ENCODE data around the gene DCUN1D2. TPM values are rescaled to one million over a fixed set of nuclear protein-coding genes. Genes with fewer than 3 reads are reported as not detected.
A peak's percentile ranks its signal among the peaks of the same experiment; 100 is the strongest.

DCUN1D2 gene
- polyA plus RNA-seq, 3 donors: 3.1 to 16.7 (median 6.1) TPM

- H3K27ac Mint-ChIP-seq: peak overlapping the region in 3 of 7 donors; percentile 57 to 68 (median 68)
- H2AFZ ChIP-seq (ENCODE audit: insufficient read depth, low read depth, low read length, poor library complexity, severe bottlenecking): no peak overlapping the region
- no peaks in the 10 kb centered on the region for H3K9me3 Mint-ChIP-seq
- H4K20me1 ChIP-seq (ENCODE audit: insufficient read depth, low read length): peaks cover 47% of the 10 kb centered on the region
- 95% methylated on average over 27 of the region's 36 CpGs for WGBS (ENCODE audit: insufficient coverage)
- peaks cover 14% of the 10 kb centered on the region for H3K4me1 Mint-ChIP-seq
- no peaks in the 10 kb centered on the region for H3K27me3 Mint-ChIP-seq (ENCODE audit: low read depth in 3 of 3)
- H3K4me1 ChIP-seq (ENCODE audit: control insufficient read depth in 1 of 2, insufficient read depth in 2 of 2, low read length in 2 of 2): peaks cover 5 to 7% of the 10 kb centered on the region in 2 donors
- no peak for TF ChIP-seq CTCF (IDR thresholded peaks at IDR 0.05)
- H3K4me3 Mint-ChIP-seq: no peak overlapping the region
- no peaks in the 10 kb centered on the region for H3K9me3 ChIP-seq (replicated peaks in 1 of 2; ENCODE audit: control insufficient read depth in 1 of 2, insufficient read depth in 1 of 2, low read length in 2 of 2)
- intact Hi-C loops (cut with micrococcal nuclease): no loop called here
- no peak overlapping the region for H3K4me2 ChIP-seq (replicated peaks; ENCODE audit: extremely low read depth, low read length, poor library complexity, severe bottlenecking)
- H3K36me3 ChIP-seq (replicated peaks in 1 of 2; ENCODE audit: control insufficient read depth in 1 of 2, insufficient read depth in 2 of 2, low read length in 2 of 2): peaks cover 18 to 32% of the 10 kb centered on the region in 2 donors
- H3K27me3 ChIP-seq (ENCODE audit: control insufficient read depth in 2 of 2, insufficient read depth in 2 of 2, low read length in 2 of 2): no peaks in the 10 kb centered on the region
- no peak overlapping the region for H3K27ac ChIP-seq (ENCODE audit: low read depth in 1 of 2, low read length in 2 of 2)
- H3K79me2 ChIP-seq (ENCODE audit: insufficient read depth, low read length): peaks cover 68% of the 10 kb centered on the region
- H3K4me3 ChIP-seq (replicated peaks in 1 of 3; ENCODE audit: low read depth in 2 of 3, low read length in 3 of 3): no peak overlapping the region
- H3K36me3 Mint-ChIP-seq: peaks cover 34 to 50% of the 10 kb centered on the region in 2 donors
- no peak overlapping the region for H3K9ac ChIP-seq (ENCODE audit: insufficient read depth, low read length, poor library complexity, severe bottlenecking)
- DNase-seq: no peak
Observed at GRCh38 chr13:113483504-113484293, 6.8 kb downstream of the DCUN1D2 start.

- Mint-ChIP-seq H3K36me3 (peaks cover 39 to 55% of the 10 kb centered on the region in 2 donors), H3K27ac (no peak overlapping the region), H3K9me3 (no peaks in the 10 kb centered on the region), H3K27me3 (ENCODE audit: low read depth in 3 of 3) (no peaks in the 10 kb centered on the region), H3K4me1 (peaks cover 8% of the 10 kb centered on the region), H3K4me3 (no peak overlapping the region)
- H3K79me2 ChIP-seq (ENCODE audit: insufficient read depth, low read length): peaks cover 62% of the 10 kb centered on the region
- no peak overlapping the region for H3K9ac ChIP-seq (ENCODE audit: insufficient read depth, low read length, poor library complexity, severe bottlenecking)
- no peak overlapping the region for H3K27ac ChIP-seq (ENCODE audit: low read depth in 1 of 2, low read length in 2 of 2)
- H3K36me3 ChIP-seq (replicated peaks in 1 of 2; ENCODE audit: control insufficient read depth in 1 of 2, insufficient read depth in 2 of 2, low read length in 2 of 2): peaks cover 22 to 38% of the 10 kb centered on the region in 2 donors
- intact Hi-C loops (cut with micrococcal nuclease): no loop called here
- no peaks in the 10 kb centered on the region for H3K27me3 ChIP-seq (ENCODE audit: control insufficient read depth in 2 of 2, insufficient read depth in 2 of 2, low read length in 2 of 2)
- H3K4me2 ChIP-seq (replicated peaks; ENCODE audit: extremely low read depth, low read length, poor library complexity, severe bottlenecking): no peak overlapping the region
- TF ChIP-seq CTCF (IDR thresholded peaks at IDR 0.05): no peak
- peaks cover 40% of the 10 kb centered on the region for H4K20me1 ChIP-seq (ENCODE audit: insufficient read depth, low read length)
- no peak overlapping the region for H2AFZ ChIP-seq (ENCODE audit: insufficient read depth, low read depth, low read length, poor library complexity, severe bottlenecking)
- peaks cover 0 to under 1% of the 10 kb centered on the region in 2 donors for H3K4me1 ChIP-seq (ENCODE audit: control insufficient read depth in 1 of 2, insufficient read depth in 2 of 2, low read length in 2 of 2)
- no peaks in the 10 kb centered on the region for H3K9me3 ChIP-seq (replicated peaks in 1 of 2; ENCODE audit: control insufficient read depth in 1 of 2, insufficient read depth in 1 of 2, low read length in 2 of 2)
- no peak for DNase-seq
- WGBS (ENCODE audit: insufficient coverage): 97% methylated on average over 7 of the region's 7 CpGs
- H3K4me3 ChIP-seq (replicated peaks in 1 of 3; ENCODE audit: low read depth in 2 of 3, low read length in 3 of 3): no peak overlapping the region
Observed at GRCh38 chr13:113483081-113483480, 7.4 kb downstream of the DCUN1D2 start.
